ENCODE data around the gene CDADC1.

CDADC1 gene

GRCh38 chr13:49336655-49337054 lies 88.9 kb downstream of the CDADC1 start:
- Histone ChIP-seq H3K4me1 (ENCODE audit: control insufficient read depth, insufficient read depth, low read length, poor library complexity, severe bottlenecking) (peaks cover 3% of the 10 kb centered on the region), H3K27ac (ENCODE audit: low read depth, low read length, severe bottlenecking) (no peak overlapping the region), H3K4me3 (ENCODE audit: extremely low read depth, insufficient read depth, low read length, poor library complexity, severe bottlenecking) (no peak overlapping the region), H3K9me3 (ENCODE audit: control insufficient read depth, low read length) (no peaks in the 10 kb centered on the region), H3K36me3 (ENCODE audit: control insufficient read depth, insufficient read depth, low read length) (peaks cover 4% of the 10 kb centered on the region)
- 71 to 97% methylated on average over 2 to 3 of the region's 4 CpGs for WGBS, 2 experiments (ENCODE audit: insufficient coverage in 2 of 2)

- 89 to 94% methylated on average over 6 to 9 of the region's 10 CpGs for WGBS, 2 experiments (ENCODE audit: insufficient coverage in 2 of 2)
- H3K4me3 ChIP-seq (ENCODE audit: extremely low read depth, insufficient read depth, low read length, poor library complexity, severe bottlenecking) = no peak overlapping the region
- H3K9me3 ChIP-seq (ENCODE audit: control insufficient read depth, low read length) = no peaks in the 10 kb centered on the region
- peaks cover 5% of the 10 kb centered on the region for H3K4me1 ChIP-seq (ENCODE audit: control insufficient read depth, insufficient read depth, low read length, poor library complexity, severe bottlenecking)
- H3K36me3 ChIP-seq (ENCODE audit: control insufficient read depth, insufficient read depth, low read length) = peaks cover 9% of the 10 kb centered on the region
- no peak overlapping the region for H3K27ac ChIP-seq (ENCODE audit: low read depth, low read length, severe bottlenecking)
Observed at GRCh38 chr13:49340161-49340560, 92.4 kb downstream of the CDADC1 start.

GRCh38 chr13:49341517-49341916 lies 93.8 kb downstream of the CDADC1 start:
- Histone ChIP-seq H3K27ac (ENCODE audit: low read depth, low read length, severe bottlenecking) (no peak overlapping the region), H3K4me3 (ENCODE audit: extremely low read depth, insufficient read depth, low read length, poor library complexity, severe bottlenecking) (no peak overlapping the region), H3K36me3 (ENCODE audit: control insufficient read depth, insufficient read depth, low read length) (peaks cover 9% of the 10 kb centered on the region), H3K4me1 (ENCODE audit: control insufficient read depth, insufficient read depth, low read length, poor library complexity, severe bottlenecking) (peaks cover 2% of the 10 kb centered on the region), H3K9me3 (ENCODE audit: control insufficient read depth, low read length) (no peaks in the 10 kb centered on the region)
- WGBS, 2 experiments (ENCODE audit: insufficient coverage in 2 of 2) = 100% methylated on average over 2 of the region's 3 CpGs; no CpG with 5 or more reads in 1 of the 2 experiments

- H3K36me3 ChIP-seq (ENCODE audit: control insufficient read depth, insufficient read depth, low read length) = peaks cover 9% of the 10 kb centered on the region
- H3K9me3 ChIP-seq (ENCODE audit: control insufficient read depth, low read length) = no peaks in the 10 kb centered on the region
- H3K4me1 ChIP-seq (ENCODE audit: control insufficient read depth, insufficient read depth, low read length, poor library complexity, severe bottlenecking) = peaks cover 2% of the 10 kb centered on the region
- no peak overlapping the region for H3K4me3 ChIP-seq (ENCODE audit: extremely low read depth, insufficient read depth, low read length, poor library complexity, severe bottlenecking)
- H3K27ac ChIP-seq (ENCODE audit: low read depth, low read length, severe bottlenecking) = no peak overlapping the region
Observed at GRCh38 chr13:49341941-49342340, 94.2 kb downstream of the CDADC1 start.

GRCh38 chr13:49342454-49342853 lies 94.7 kb downstream of the CDADC1 start:
- H3K27ac ChIP-seq (ENCODE audit: low read depth, low read length, severe bottlenecking) = no peak overlapping the region
- no peak overlapping the region for H3K4me3 ChIP-seq (ENCODE audit: extremely low read depth, insufficient read depth, low read length, poor library complexity, severe bottlenecking)
- peaks cover 2% of the 10 kb centered on the region for H3K4me1 ChIP-seq (ENCODE audit: control insufficient read depth, insufficient read depth, low read length, poor library complexity, severe bottlenecking)
- no peaks in the 10 kb centered on the region for H3K9me3 ChIP-seq (ENCODE audit: control insufficient read depth, low read length)
- WGBS, 2 experiments (ENCODE audit: insufficient coverage in 2 of 2) = no CpG with 5 or more reads among the region's 2 CpGs
- H3K36me3 ChIP-seq (ENCODE audit: control insufficient read depth, insufficient read depth, low read length) = peaks cover 9% of the 10 kb centered on the region
